ENCODE results near the gene ARL14EP. TPM values are rescaled to one million over a fixed set of nuclear protein-coding genes. Genes with fewer than 3 reads are reported as not detected.

The ARL14EP gene
- total and polyA plus RNA-seq, 8 donors: 20.1 to 57.3 (median 47.4) TPM

DNA sequence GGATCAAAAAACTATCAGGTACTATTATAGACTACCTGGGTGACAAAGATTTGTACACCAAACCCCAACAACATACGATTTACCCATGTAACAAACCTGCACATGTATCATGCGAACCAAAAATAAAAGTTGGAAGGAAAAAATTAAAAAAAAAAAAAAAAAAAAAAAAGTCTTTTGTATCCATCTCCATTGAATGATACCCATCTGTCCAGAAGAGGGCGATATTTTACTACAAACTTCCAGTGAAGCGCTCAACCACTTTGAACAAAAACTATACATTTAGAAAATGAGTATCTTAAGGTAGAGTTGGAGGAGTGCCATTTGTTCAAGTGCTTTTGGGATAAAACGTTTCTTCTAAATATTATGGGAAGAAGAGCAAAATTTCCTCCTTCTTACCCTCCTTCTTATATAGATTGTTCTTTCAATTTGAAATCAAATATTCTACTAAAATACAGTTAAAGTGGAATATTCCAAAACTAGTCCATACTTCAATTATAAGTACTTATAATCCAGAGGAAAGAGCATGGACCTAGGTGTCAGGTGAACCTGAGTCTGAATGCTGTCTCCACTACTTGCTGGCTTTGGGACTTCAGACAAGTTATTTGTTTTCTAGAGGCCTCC lies 23.3 kb downstream of the ARL14EP start:
- DNase-seq (peak in 2 of 4 donors; percentile 50 to 81), ATAC-seq (peak; percentile 71)
- intact Hi-C loops (cut with DNase I): loop anchor here in 1 of 2 donors (10.0 kb wide), 2 partner anchors 509 to 569 kb away; no protein-coding TSS in a partner anchor
- H3K4me3 ChIP-seq: no peak overlapping the region
- no peak overlapping the region for H3K27ac ChIP-seq
- H3K36me3 ChIP-seq: no peaks in the 10 kb centered on the region
- peak; percentile 42 to 49 for TF ChIP-seq CTCF (IDR thresholded peaks at IDR 0.05)
- no peaks in the 10 kb centered on the region for H3K4me1 ChIP-seq
- H3K9me3 ChIP-seq: no peaks in the 10 kb centered on the region
- no peaks in the 10 kb centered on the region for H3K27me3 ChIP-seq

GRCh38 chr11:30348035-30348434 lies 25.1 kb downstream of the ARL14EP start:
- H3K36me3 ChIP-seq: no peaks in the 10 kb centered on the region
- DNase-seq (no peak), ATAC-seq (no peak)
- H3K27ac ChIP-seq: no peak overlapping the region
- H3K9me3 ChIP-seq: no peaks in the 10 kb centered on the region
- no peaks in the 10 kb centered on the region for H3K4me1 ChIP-seq
- TF ChIP-seq CTCF (IDR thresholded peaks at IDR 0.05): no peak
- H3K27me3 ChIP-seq: no peaks in the 10 kb centered on the region
- H3K4me3 ChIP-seq: no peak overlapping the region
- intact Hi-C loops (cut with DNase I): loop anchor here in 1 of 2 donors (10.0 kb wide), 2 partner anchors 507 to 567 kb away; no protein-coding TSS in a partner anchor

DNA sequence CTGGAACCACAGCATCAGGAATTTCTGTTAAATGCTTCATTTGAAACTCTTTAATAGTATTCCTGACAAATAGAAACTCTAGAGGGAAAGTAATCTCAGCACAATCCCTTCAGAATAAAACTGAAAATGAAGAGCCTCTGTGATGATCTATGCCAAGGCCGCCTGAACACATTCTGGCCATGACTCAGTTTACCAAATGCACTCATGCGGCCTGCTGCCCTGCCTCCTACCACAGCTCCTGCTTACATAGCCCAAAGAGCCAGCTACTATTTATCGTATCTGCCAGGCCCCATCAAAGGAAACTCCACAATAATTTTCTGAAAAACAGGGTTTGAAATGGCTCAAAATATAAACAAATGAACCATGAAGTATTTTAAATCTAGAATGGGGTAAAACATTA lies 27.0 kb downstream of the ARL14EP start:
- Histone ChIP-seq H3K36me3 (no peaks in the 10 kb centered on the region), H3K27me3 (no peaks in the 10 kb centered on the region), H3K4me3 (no peak overlapping the region), H3K4me1 (no peaks in the 10 kb centered on the region), H3K9me3 (no peaks in the 10 kb centered on the region), H3K27ac (no peak overlapping the region)
- intact Hi-C loops (cut with DNase I): loop anchor here in 1 of 2 donors (10.0 kb wide), 2 partner anchors 505 to 565 kb away; no protein-coding TSS in a partner anchor
- no peak for ATAC-seq
- DNase-seq: no peak
- no peak for TF ChIP-seq CTCF (IDR thresholded peaks at IDR 0.05)

- H3K36me3 ChIP-seq: no peaks in the 10 kb centered on the region
- no peaks in the 10 kb centered on the region for H3K27me3 ChIP-seq
- H3K27ac ChIP-seq: no peak overlapping the region
- no peaks in the 10 kb centered on the region for H3K9me3 ChIP-seq
- no peak overlapping the region for H3K4me3 ChIP-seq
- no peak for DNase-seq
- ATAC-seq: no peak
- no peaks in the 10 kb centered on the region for H3K4me1 ChIP-seq
- TF ChIP-seq CTCF (IDR thresholded peaks at IDR 0.05): no peak
- intact Hi-C loops (cut with DNase I): no loop called here
Measured at GRCh38 chr11:30350384-30350783, 27.5 kb downstream of the ARL14EP start.

GRCh38 chr11:30351061-30351460 lies 28.2 kb downstream of the ARL14EP start:
- Histone ChIP-seq H3K36me3 (no peaks in the 10 kb centered on the region), H3K27ac (no peak overlapping the region), H3K9me3 (no peaks in the 10 kb centered on the region), H3K4me1 (no peaks in the 10 kb centered on the region), H3K4me3 (no peak overlapping the region), H3K27me3 (no peaks in the 10 kb centered on the region)
- no peak for ATAC-seq
- intact Hi-C loops (cut with DNase I): no loop called here
- TF ChIP-seq CTCF (IDR thresholded peaks at IDR 0.05): no peak
- no peak for DNase-seq

Data from left lung (tissue), 10 donors.